SK-N-SH (cell line): Measurements from ENCODE around the gene FBXW9.

Experiments used
- CTCF ChIP-seq: fragments of 200-600 bp; sonication (generic); IDR thresholded peaks from 2 replicates; pipeline ENCODE4 v1.6.1; 2017; ENCODE audit warnings: antibody characterized with exemption, mild to moderate bottlenecking, moderate library complexity
- EP300 ChIP-seq, 2 experiments: IDR thresholded peaks; 2 replicates each; pipeline versions ENCODE4 v1.4.0 to v1.6.1; 2012; ENCODE audit warnings: borderline replicate concordance in 1 of 2, low read depth in 1 of 2, low read length in 1 of 2
- GABPA ChIP-seq: IDR thresholded peaks from 2 replicates; pipeline ENCODE4 v1.4.0; 2012; ENCODE audit warnings: low read depth, mild to moderate bottlenecking
- JUND ChIP-seq: IDR thresholded peaks from 2 replicates; pipeline ENCODE4 v1.4.0; 2012
- MAX ChIP-seq: IDR thresholded peaks from 2 replicates; pipeline ENCODE4 v1.4.0; 2012; ENCODE audit warnings: low read depth
- NRF1 ChIP-seq: IDR thresholded peaks from 2 replicates; pipeline ENCODE4 v1.6.1; 2012; ENCODE audit warnings: low read depth, mild to moderate bottlenecking, low read length
- POLR2AphosphoS5 ChIP-seq: IDR thresholded peaks from 2 replicates; pipeline ENCODE4 v1.6.1; 2012; ENCODE audit warnings: low read depth, low read length
- REST ChIP-seq: IDR thresholded peaks from 2 replicates; pipeline ENCODE4 v1.6.1; 2012; ENCODE audit warnings: mild to moderate bottlenecking, low read depth, low read length, moderate library complexity
- RFX5 ChIP-seq: IDR thresholded peaks from 2 replicates; pipeline ENCODE4 v1.6.1; 2012; ENCODE audit warnings: mild to moderate bottlenecking, improper control_type of control experiment, low read length
- RXRA ChIP-seq: IDR thresholded peaks from 2 replicates; pipeline ENCODE4 v1.4.0; 2012; ENCODE audit warnings: low read depth, mild to moderate bottlenecking, borderline replicate concordance
- SMC3 ChIP-seq: IDR thresholded peaks from 2 replicates; pipeline ENCODE4 v1.6.1; 2012; ENCODE audit warnings: low read depth, low read length, improper control_type of control experiment
- TAF1 ChIP-seq: IDR thresholded peaks from 2 replicates; pipeline ENCODE4 v1.6.1; 2012; ENCODE audit warnings: low read depth, mild to moderate bottlenecking, low read length, moderate library complexity, borderline replicate concordance
- USF1 ChIP-seq: IDR thresholded peaks from 2 replicates; pipeline ENCODE4 v1.4.0; 2012; ENCODE audit warnings: low read depth, borderline replicate concordance
- YY1 ChIP-seq: IDR thresholded peaks from 2 replicates; pipeline ENCODE4 v1.4.0; 2012; ENCODE audit warnings: low read depth, mild to moderate bottlenecking

- TF ChIP-seq RXRA (no peak), EP300 (IDR thresholded peaks at IDR 0.05; ENCODE audit: borderline replicate concordance in 1 of 2, low read depth in 1 of 2, low read length in 1 of 2) (no peak), CTCF (no peak), JUND (no peak), SMC3 (no peak), GABPA (no peak), POLR2AphosphoS5 (no peak), RFX5 (no peak), REST (no peak), NRF1 (no peak), TAF1 (no peak), USF1 (no peak), MAX (no peak), YY1 (no peak)
These were observed 16.4 kb downstream of the FBXW9 start for GRCh38 chr19:12680034-12680433.
